Caco-2 (cell line): ENCODE data around the gene ABT1. TPM values are rescaled to one million over a fixed set of nuclear protein-coding genes. Genes with fewer than 3 reads are reported as not detected.

Source experiments
- BruUV-seq: library from RNA; stranded (reverse); fragments of 400-500 nt; replicated peaks from 2 replicates; lab custom pipeline; 2021; lab: Mats Ljungman, UMichigan
- CTCF ChIA-PET: fragments of 300-600 bp; sonication (Branson Sonifier 250); formaldehyde crosslinking; loops from one replicate; lab custom pipeline; 2022; ENCODE audit warnings: antibody characterized with exemption; lab: Charles Lee
- POLR2A ChIA-PET: fragments of 300-600 bp; sonication (Branson Sonifier 250); formaldehyde crosslinking; loops from one replicate; lab custom pipeline; 2022; ENCODE audit warnings: antibody characterized with exemption; lab: Charles Lee
- DNase-seq, 2 experiments: peaks; one replicate each; pipeline versions ENCODE4 v3.0.0 to v3.0.0-alpha.2; 2020 to 2022
- H3K27me3 ChIP-seq: replicated peaks from 2 replicates; pipeline ENCODE4 v1.6.0; 2011; ENCODE audit warnings: low read length; ENCODE audit not compliant: control insufficient read depth, insufficient read depth
- H3K36me3 ChIP-seq: 2 replicates; pipeline ENCODE4 v1.5.1; 2011; ENCODE audit warnings: low read length; ENCODE audit not compliant: control insufficient read depth, insufficient read depth
- H3K4me1 ChIP-seq: fragments of 250-450 bp; sonication (Bioruptor Pico); 2 replicates; pipeline ENCODE4 v1.5.1; 2020; ENCODE audit warnings: mild to moderate bottlenecking
- H3K4me3 ChIP-seq: 2 replicates; pipeline ENCODE4 v1.5.1; 2011; ENCODE audit warnings: low read depth, mild to moderate bottlenecking, control low read depth, low read length
- H3K9me3 ChIP-seq: fragments of 250-450 bp; sonication (Bioruptor Pico); 2 replicates; pipeline ENCODE4 v1.5.1; 2020; ENCODE audit warnings: mild to moderate bottlenecking, moderate library complexity
- H3K27ac Mint-ChIP-seq: one replicate; pipeline ENCODE4 v1.8.0; 2022; ENCODE audit warnings: mixed read lengths; ENCODE audit not compliant: unreplicated experiment
- H3K27me3 Mint-ChIP-seq: one replicate; pipeline ENCODE4 v1.8.0; 2022; ENCODE audit warnings: mixed read lengths; ENCODE audit not compliant: insufficient read depth, unreplicated experiment
- H3K36me3 Mint-ChIP-seq: one replicate; pipeline ENCODE4 v1.8.0; 2022; ENCODE audit warnings: mild to moderate bottlenecking, mixed read lengths; ENCODE audit not compliant: insufficient read depth, unreplicated experiment
- H3K4me1 Mint-ChIP-seq: one replicate; pipeline ENCODE4 v1.8.0; 2022; ENCODE audit warnings: low read depth, mixed read lengths; ENCODE audit not compliant: unreplicated experiment
- H3K4me3 Mint-ChIP-seq: one replicate; pipeline ENCODE4 v1.8.0; 2022; ENCODE audit warnings: mild to moderate bottlenecking, moderate library complexity, mixed read lengths; ENCODE audit not compliant: unreplicated experiment
- H3K9me3 Mint-ChIP-seq: one replicate; pipeline ENCODE4 v1.8.0; 2022; ENCODE audit warnings: mixed read lengths; ENCODE audit not compliant: unreplicated experiment
- CTCF ChIP-seq, 2 experiments: fragments of 200-600 bp in 1 of 2; IDR thresholded peaks; 1 replicate in 1 of 2; 2 replicates in 1 of 2; pipeline versions ENCODE4 v1.5.1 to v1.8.0; 2011 to 2022; ENCODE audit warnings: antibody characterized with exemption in 1 of 2, control low read depth in 1 of 2, inconsistent platforms in 1 of 2, low read depth in 1 of 2, low read length in 1 of 2, mild to moderate bottlenecking in 1 of 2, moderate library complexity in 1 of 2; ENCODE audit not compliant: insufficient read depth in 1 of 2, severe bottlenecking in 1 of 2, unreplicated experiment in 1 of 2
- intact Hi-C: fragments of 100-400 bp; cut with micrococcal nuclease; formaldehyde crosslinking; loops from one replicate; pipeline ENCODE4 v1.10.0; 2022; ENCODE audit not compliant: unreplicated experiment
- total RNA-seq: library from RNA; stranded (reverse); gene quantifications from 2 replicates; pipeline ENCODE4 v1.2.3, GENCODE V29; 2022

The ABT1 gene
- total RNA-seq, 1 experiment from 2014 or later: 15.1 TPM

- H3K4me3 Mint-ChIP-seq: no peak overlapping the region
- peaks cover 16% of the 10 kb centered on the region for H3K36me3 Mint-ChIP-seq
- POLR2A ChIA-PET: interaction anchor here (0.6 kb wide), 1 partner anchor 697 kb away, joined by 3 read pairs; no protein-coding TSS in a partner anchor
- no peaks in the 10 kb centered on the region for H3K4me1 Mint-ChIP-seq
- H3K27ac Mint-ChIP-seq: no peak overlapping the region
- H3K27me3 ChIP-seq: no peaks in the 10 kb centered on the region
- no peaks in the 10 kb centered on the region for H3K27me3 Mint-ChIP-seq
- H3K9me3 Mint-ChIP-seq: no peaks in the 10 kb centered on the region
- CTCF ChIA-PET: no interaction called here
- no peaks in the 10 kb centered on the region for H3K36me3 ChIP-seq
- H3K4me1 ChIP-seq: no peaks in the 10 kb centered on the region
- no peaks in the 10 kb centered on the region for H3K9me3 ChIP-seq
- intact Hi-C loops: no loop called here
- peak overlapping the region; percentile 91 for H3K4me3 ChIP-seq
- no TSS peak for BruUV-seq
- no peak for DNase-seq
- TF ChIP-seq CTCF (IDR thresholded peaks at IDR 0.05; ENCODE audit: insufficient read depth in 1 of 2, low read depth in 1 of 2, low read length in 1 of 2, severe bottlenecking in 1 of 2, unreplicated experiment in 1 of 2): no peak
These were observed 1.1 kb downstream of the ABT1 start for GRCh38 chr6:26597821-26598220.

GRCh38 chr6:26598267-26598666, 1.5 kb downstream of the ABT1 start:
- no peaks in the 10 kb centered on the region for H3K9me3 ChIP-seq
- H3K4me1 ChIP-seq: no peaks in the 10 kb centered on the region
- no peak for DNase-seq
- Mint-ChIP-seq H3K36me3 (peaks cover 16% of the 10 kb centered on the region), H3K27me3 (no peaks in the 10 kb centered on the region), H3K9me3 (no peaks in the 10 kb centered on the region), H3K4me3 (no peak overlapping the region), H3K27ac (no peak overlapping the region), H3K4me1 (no peaks in the 10 kb centered on the region)
- intact Hi-C loops: no loop called here
- H3K4me3 ChIP-seq: no peak overlapping the region
- ChIA-PET CTCF (no interaction called here), POLR2A (no interaction called here)
- H3K36me3 ChIP-seq: no peaks in the 10 kb centered on the region
- BruUV-seq: no TSS peak
- TF ChIP-seq CTCF (IDR thresholded peaks at IDR 0.05; ENCODE audit: insufficient read depth in 1 of 2, low read depth in 1 of 2, low read length in 1 of 2, severe bottlenecking in 1 of 2, unreplicated experiment in 1 of 2): no peak
- H3K27me3 ChIP-seq: no peaks in the 10 kb centered on the region

- Histone ChIP-seq H3K4me3 (no peak overlapping the region), H3K9me3 (no peaks in the 10 kb centered on the region), H3K4me1 (no peaks in the 10 kb centered on the region), H3K36me3 (no peaks in the 10 kb centered on the region), H3K27me3 (no peaks in the 10 kb centered on the region)
- TF ChIP-seq CTCF (IDR thresholded peaks at IDR 0.05; ENCODE audit: insufficient read depth in 1 of 2, low read depth in 1 of 2, low read length in 1 of 2, severe bottlenecking in 1 of 2, unreplicated experiment in 1 of 2): no peak
- no peak overlapping the region for H3K27ac Mint-ChIP-seq
- no peak for DNase-seq
- H3K4me1 Mint-ChIP-seq: no peaks in the 10 kb centered on the region
- H3K36me3 Mint-ChIP-seq: peaks cover 11% of the 10 kb centered on the region
- no TSS peak for BruUV-seq
- no peaks in the 10 kb centered on the region for H3K27me3 Mint-ChIP-seq
- ChIA-PET POLR2A (no interaction called here), CTCF (no interaction called here)
- no peak overlapping the region for H3K4me3 Mint-ChIP-seq
- no peaks in the 10 kb centered on the region for H3K9me3 Mint-ChIP-seq
- intact Hi-C loops: no loop called here
These were observed 2.4 kb downstream of the ABT1 start for GRCh38 chr6:26599134-26599533.
